Renal cortex interstitium (tissue), 11 donors: Measurements from ENCODE around the gene SMIM41. TPM values are rescaled to one million over a fixed set of nuclear protein-coding genes. Genes with fewer than 3 reads are reported as not detected.

Experiments
- DNase-seq, 11 donors: peaks; one replicate each; pipeline ENCODE4 v3.0.0-alpha.2; 2013; ENCODE audit warnings: low read depth in 9 of 11, low spot score in 4 of 11; ENCODE audit errors: extremely low read depth in 1 of 11
- polyA plus RNA-seq, 3 donors: library from polyadenylated mRNA; unstranded; fragments of 120-200 nt; gene quantifications; one replicate each; pipeline ENCODE4 v1.2.1, GENCODE V29; 2013; ENCODE audit not compliant: insufficient read length in 3 of 3

The SMIM41 gene
- polyA plus RNA-seq, 3 donors: 0.34 to 0.73 (median 0.69) TPM

DNA sequence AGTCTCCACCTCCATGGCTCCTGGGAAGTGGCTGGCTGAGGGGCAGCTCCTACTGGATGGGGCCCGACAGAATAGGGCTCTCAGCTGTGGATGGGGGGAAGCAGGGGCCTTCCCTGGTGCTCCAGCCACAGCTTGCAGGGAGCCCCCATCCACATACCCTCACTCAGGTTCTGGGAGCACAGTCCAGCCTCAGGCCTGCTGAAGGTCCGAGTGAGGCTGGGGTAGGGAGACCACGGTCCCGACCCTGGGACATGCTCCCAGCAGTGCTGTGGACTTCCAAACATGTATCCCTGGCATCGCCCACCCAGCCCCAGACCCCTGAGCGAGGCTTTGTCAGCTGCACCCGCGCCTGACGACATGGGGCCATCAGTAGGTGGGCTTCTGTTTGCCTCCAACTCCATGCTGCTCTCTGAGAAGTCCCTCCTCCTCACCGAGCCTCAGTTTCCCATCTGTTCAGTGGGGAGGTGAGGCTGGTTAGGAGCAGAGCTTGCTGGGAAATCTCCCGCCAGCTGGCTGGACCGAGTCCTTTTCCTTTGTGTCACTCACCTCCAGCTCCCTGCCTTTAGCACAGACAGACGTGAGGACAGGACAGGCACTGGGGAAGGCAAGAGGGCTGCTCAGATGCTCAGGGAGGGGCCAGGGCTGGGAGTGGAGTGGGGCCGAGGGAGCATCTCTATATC is 18.9 kb upstream of the SMIM41 start:
- no peak for DNase-seq

DNA sequence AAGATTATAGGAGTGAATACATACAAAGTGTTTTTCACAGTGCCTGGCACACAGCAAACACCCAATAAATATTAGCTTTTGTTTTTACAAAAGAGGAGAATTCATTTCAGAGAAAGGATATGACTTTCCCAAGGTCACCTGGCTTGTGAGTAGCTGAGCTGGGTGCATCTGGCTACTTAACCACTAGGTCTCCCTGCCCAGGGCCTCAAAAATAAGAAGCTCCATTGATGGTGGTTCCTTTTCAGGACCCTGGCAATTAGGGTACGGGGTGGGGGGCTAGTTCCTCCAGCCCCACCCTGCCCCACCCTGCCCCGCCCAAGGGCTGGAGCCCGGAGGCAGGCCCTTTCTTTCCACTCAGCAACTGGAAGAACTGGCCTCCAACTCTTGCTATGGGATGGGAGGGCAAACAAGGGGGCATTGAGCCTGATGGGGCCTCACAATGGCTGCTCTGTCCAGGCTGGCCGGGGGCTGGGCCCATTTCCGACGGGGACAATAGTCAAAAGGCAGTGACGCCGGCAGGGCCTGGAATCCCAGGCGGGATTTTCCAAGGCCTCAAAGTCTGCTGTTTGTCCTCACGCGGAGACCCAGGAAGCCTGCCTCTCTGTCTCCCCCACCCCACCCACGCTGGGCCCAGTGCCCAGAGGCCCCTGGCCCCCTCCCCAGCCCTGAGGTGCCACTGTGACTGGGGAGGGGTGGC is 17.9 kb upstream of the SMIM41 start:
- DNase-seq: no peak

DNA sequence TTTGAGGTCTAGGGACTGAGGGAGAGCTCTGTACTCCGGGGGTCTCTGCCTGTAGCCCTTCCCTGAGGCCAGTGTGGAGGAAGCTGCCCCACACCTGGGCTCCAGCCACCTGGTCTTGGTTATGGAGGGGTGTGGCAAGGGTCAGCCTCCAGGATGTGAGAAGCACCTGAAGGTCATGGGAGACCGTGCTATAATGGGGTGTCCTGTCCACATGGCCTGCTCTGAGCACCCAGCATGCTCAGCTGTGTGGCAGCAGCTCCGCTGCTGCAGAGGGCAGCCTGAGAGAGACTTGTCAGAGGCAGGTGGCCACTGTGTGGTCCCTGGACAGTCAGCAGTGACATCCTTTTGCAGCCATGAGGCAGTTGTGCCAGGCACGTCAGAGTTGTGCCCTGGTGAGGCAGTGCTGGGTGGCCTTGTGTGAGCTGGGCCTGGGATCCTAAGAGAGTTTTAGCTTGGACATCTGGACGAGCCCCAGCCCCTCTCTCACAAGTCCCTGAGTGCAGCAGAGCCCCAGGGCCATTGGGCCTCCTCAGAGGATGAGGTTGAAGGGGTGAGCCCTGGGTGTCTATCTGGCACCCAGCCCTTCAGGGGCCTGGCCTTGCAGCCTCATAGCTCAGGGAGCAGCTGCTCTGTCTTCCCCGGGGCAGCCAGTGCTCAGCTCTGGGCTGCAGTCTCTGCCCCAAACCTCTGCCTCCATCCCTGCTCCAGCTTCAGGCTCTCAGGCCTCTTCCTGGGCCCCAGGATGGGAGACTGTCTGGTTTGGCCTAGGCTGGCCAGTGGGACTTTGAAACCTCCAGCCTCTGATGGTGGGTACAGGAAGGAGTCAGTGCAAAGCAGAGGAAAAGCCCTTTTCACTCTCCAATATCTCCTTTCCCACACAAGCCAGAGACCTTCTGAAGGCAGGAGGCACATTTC is 17.1 kb upstream of the SMIM41 start:
- DNase-seq: no peak

- DNase-seq: no peak
These were observed 16.2 kb upstream of the SMIM41 start for GRCh38 chr12:52063082-52063924.

GRCh38 chr12:52063981-52064649 is 15.4 kb upstream of the SMIM41 start:
- no peak for DNase-seq

DNA sequence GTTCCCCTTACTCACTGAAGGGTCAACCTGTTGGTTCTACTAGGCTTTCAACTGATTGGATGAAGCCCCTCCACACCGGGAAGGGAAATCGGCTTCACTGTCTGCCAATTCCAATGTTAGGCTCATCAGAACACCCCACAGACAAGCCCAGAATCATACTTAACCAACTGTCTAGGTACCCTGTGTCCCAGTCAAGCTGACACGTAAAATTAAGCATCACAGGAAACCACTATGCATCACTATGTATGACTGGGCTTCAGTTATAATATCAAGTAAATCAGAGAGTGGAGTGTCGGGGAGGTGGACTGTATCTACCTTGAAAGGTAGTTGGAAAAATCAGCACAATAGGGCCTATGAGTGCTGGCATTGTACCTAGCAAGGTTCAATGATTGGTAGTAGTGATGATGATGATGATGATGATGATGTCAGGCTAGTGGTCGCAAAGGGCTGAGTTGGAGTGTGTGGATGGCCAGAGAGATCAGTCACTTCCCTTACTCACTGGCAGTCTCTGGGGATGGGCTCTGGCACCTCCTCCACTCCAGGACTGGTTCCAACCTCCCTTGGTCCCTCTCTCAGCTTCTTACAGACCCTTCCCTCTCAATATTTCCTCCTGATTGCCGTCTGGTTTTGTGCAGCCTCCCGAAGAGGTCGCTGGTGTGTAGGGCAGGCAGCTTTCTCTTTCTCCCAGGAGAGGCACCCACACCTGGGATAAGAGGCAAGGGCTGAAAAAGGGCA is 13.0 kb upstream of the SMIM41 start:
- no peak for DNase-seq

GRCh38 chr12:52067081-52067374 is 12.5 kb upstream of the SMIM41 start:
- DNase-seq: no peak

DNA sequence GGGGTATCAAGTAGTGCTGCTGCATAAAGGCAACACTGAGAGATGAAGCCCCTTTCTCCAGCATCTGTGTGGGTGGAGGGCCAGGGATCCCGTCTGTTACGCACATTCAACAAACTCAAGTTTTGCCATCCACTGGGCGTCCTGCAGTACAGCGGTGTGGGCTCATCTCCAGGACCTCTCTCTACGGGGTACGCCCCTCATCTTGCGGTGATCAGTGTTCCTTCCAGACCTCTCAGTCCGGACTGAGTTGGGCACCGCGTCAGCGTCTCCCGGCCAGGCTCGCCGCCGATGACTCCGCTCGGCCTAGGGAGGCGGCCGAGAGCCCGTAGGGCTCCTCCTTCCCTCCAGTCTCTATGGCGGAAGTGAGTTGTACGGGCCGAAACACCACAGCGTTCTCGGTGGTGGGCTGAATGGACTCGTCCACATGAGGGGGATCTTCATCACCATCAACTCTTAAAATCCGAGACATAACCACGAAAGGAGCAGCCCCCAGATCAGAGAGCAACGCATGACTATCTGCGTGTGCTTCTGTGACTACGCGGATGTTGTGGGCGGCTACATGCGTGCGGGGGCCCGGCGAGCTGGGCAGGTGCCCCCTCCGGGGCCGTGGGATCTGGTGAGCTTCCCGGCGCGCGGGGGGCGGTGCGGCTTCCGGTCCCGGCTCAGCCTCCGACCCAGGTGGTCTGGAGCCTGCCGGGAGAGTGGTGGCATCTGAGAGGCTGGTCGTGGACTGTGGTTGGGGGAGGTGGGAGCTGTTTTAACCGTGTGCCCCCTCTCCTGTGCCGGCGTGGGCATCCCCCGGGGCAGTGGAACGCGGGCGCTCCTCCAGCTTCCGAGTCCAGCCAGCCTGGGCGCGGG is 9.9 kb upstream of the SMIM41 start, which contains the start of gene ATG101:
Gene ATG101 (plus strand): TSS at position 652 of the 858 bp plus-strand sequence. CDS start 3,673 bp downstream, outside the sequence.
- peak; percentile 89 to 96 (median 92) for DNase-seq

DNA sequence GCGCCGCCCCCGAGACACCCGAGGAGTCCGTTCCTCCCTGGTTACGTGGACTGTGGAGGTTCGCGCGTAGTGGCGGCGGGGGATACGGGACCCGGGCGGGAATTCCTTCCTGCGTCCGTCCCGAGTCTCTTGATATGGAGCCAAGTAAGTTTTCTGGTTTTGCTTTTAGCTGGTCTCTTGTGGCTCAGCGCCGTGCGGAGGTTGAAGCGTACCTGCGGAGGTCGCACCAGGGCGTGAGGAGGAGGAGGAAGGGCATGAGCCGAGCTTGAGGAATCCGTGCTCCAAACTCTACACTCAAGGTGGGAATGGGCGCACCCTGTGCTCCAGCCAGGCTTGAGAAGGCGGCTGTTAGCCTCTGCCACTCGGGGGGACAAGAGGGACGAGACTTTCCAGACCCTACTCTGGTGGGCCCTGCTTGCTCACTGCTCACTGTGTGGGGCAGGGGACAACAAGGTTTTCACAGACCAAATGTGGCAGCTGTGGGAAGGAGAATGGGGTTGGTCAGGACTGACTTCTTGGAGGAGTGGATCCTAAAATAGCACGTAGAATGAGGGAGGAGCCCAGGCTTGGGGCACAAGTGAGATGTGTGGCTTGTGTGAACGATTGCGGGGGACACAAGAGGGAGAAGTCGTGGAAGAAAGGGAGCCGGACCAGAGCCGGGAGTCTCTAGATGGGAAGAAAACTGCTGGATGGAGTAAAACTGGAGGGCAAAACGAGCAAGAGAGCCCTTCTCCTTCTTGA is 9.1 kb upstream of the SMIM41 start:
- no peak for DNase-seq

GRCh38 chr12:52073531-52074381 is 5.7 kb upstream of the SMIM41 start:
- no peak for DNase-seq

DNA sequence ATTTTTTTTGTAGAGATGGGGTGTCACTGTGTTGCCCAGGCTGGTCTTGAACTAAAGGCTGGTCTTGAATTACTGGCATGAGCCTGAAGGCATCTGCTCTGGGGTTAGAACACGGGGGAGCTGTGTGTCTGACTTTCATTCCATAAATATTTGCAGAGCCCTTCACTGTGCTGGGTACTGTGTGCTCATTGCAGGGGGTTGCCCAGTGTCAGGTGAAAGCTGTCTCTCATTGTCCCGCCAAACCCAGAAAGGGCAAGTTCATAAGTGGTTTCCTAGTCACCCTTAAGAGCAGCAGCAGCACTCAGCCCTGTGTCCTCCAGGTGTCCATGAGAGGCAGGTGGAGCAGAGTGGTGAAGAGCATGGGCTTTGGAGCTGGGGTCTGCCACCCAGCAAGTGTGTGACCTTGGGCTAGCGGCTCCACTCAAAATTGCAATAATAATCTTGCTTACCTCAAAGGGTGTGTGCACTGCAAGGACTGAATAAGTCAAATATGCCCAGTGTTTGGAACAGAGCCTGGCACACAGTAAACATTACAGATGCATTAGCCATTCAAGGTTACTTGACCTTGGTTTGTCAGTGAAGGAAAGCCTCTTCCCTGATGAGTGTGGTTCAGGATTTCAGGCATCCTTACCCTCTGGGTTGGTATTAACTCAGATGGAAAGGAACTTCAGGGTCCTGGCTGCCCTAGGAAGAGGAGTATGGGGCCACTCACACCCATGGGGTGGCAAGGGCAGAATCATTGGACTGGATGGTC is 4.4 kb upstream of the SMIM41 start:
- no peak for DNase-seq

GRCh38 chr12:52076811-52077210 is 2.7 kb upstream of the SMIM41 start:
- no peak for DNase-seq

- DNase-seq: no peak
These were observed 1.2 kb upstream of the SMIM41 start for GRCh38 chr12:52078276-52078675.

GRCh38 chr12:52080403-52081251 is 1.1 kb downstream of the SMIM41 start:
- no peak for DNase-seq
